ENCODE measurements around the gene SHISAL1. TPM values are rescaled to one million over a fixed set of nuclear protein-coding genes. Genes with fewer than 3 reads are reported as not detected.

Gene SHISAL1
- total RNA-seq, 3 donors from 2014 or later: 0.32 to 1.2 (median 0.33) TPM

DNA sequence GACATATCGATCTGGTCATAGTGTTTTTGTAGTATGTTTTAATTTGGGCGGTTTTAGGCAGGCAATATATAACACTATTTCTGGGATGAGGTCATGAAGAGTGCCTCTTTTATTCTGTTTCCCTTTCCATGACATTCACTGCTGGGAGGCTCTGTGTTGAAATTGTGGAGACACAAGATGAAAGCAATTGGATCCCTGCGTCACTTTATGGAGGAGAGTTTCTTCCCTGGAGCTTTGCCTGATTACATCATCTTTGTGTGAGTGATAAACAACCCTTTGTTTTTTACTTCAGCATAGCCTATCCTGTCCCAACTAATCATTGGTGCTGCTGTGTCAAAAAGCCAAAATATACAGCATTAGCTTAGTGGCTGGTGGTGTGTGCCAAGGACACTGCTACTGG lies 83.4 kb downstream of the SHISAL1 start:
- H3K27me3 ChIP-seq: peaks cover 0 to 12% of the 10 kb centered on the region in 2 donors
- intact Hi-C loops (cut with DNase I; ENCODE audit: low total_unique reads): no loop called here
- no peak for TF ChIP-seq POLR2A (IDR thresholded peaks at IDR 0.05)
- TF ChIP-seq, protein P1, sequence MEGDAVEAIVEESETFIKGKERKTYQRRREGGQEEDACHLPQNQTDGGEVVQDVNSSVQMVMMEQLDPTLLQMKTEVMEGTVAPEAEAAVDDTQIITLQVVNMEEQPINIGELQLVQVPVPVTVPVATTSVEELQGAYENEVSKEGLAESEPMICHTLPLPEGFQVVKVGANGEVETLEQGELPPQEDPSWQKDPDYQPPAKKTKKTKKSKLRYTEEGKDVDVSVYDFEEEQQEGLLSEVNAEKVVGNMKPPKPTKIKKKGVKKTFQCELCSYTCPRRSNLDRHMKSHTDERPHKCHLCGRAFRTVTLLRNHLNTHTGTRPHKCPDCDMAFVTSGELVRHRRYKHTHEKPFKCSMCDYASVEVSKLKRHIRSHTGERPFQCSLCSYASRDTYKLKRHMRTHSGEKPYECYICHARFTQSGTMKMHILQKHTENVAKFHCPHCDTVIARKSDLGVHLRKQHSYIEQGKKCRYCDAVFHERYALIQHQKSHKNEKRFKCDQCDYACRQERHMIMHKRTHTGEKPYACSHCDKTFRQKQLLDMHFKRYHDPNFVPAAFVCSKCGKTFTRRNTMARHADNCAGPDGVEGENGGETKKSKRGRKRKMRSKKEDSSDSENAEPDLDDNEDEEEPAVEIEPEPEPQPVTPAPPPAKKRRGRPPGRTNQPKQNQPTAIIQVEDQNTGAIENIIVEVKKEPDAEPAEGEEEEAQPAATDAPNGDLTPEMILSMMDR (IDR thresholded peaks at IDR 0.05): no peak
- TF ChIP-seq POLR2AphosphoS5 (IDR thresholded peaks at IDR 0.05): no peak
- no peaks in the 10 kb centered on the region for H3K36me3 ChIP-seq
- no peak overlapping the region for H3K27ac ChIP-seq
- H3K4me1 ChIP-seq: no peaks in the 10 kb centered on the region
- peaks cover 12 to 27% of the 10 kb centered on the region in 2 donors for H3K9me3 ChIP-seq
- DNase-seq (ENCODE audit: low spot score in 2 of 2): no peak
- no peak overlapping the region for H3K4me3 ChIP-seq

DNA sequence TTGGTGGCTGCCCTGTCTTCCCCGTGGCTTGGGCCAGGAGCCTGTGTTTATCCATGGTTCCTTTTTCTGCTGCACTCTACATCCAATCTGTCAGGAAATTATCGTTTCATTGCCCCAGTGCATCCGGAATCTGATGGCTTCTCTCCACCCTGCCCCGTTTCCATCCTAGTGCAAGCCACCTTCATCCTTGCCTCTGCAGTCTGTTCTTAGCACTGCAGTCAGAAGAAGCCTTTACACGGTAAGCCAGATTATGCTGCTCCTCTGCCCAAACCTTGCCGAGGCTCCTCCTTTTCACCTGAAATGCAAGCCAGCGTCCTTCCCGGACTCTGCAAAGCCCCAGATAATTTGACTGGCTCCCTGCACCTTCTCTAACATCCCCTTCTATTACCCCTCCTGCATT lies 86.9 kb downstream of the SHISAL1 start:
- H3K36me3 ChIP-seq: no peaks in the 10 kb centered on the region
- no peaks in the 10 kb centered on the region for H3K4me1 ChIP-seq
- TF ChIP-seq POLR2AphosphoS5 (IDR thresholded peaks at IDR 0.05) (no peak), POLR2A (IDR thresholded peaks at IDR 0.05) (no peak)
- TF ChIP-seq, protein P1 (IDR thresholded peaks at IDR 0.05): no peak
- H3K27ac ChIP-seq: no peak overlapping the region
- H3K27me3 ChIP-seq: peaks cover 0 to 25% of the 10 kb centered on the region in 2 donors
- H3K4me3 ChIP-seq: no peak overlapping the region
- intact Hi-C loops (cut with DNase I; ENCODE audit: low total_unique reads): no loop called here
- H3K9me3 ChIP-seq: peaks cover 12 to 32% of the 10 kb centered on the region in 2 donors
- no peak for DNase-seq (ENCODE audit: low spot score in 2 of 2)

DNA sequence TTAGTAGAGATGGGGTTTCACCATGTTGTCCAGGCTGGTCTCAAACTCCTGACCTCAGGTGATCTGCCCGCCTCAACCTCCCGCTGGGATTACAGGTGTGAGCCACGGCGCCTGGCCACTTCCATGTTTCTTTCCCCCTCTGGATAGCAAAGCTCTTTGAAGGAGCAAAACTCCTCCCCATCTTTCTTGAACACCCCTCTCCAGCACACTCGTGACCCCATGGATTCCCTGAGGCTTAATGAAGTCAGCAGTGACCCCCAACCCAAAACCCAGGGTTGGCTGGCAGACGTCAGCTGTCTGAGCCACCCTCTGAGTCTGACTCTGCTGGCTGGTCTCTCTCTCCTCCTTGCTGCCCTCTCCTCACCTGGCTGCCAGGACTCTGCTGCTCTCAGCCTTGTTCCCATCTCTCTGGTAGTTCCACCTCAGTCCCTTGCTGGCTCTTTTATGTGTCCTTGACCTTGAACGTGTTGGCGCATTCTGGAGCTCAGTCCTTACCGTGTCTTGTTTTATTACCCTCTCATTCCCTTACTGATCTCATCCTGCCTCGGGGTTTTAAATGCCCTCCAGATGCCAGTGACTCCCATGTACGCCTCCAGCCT lies 87.6 kb downstream of the SHISAL1 start:
- no peak for DNase-seq (ENCODE audit: low spot score in 2 of 2)
- H3K4me3 ChIP-seq: no peak overlapping the region
- no peaks in the 10 kb centered on the region for H3K4me1 ChIP-seq
- H3K27ac ChIP-seq: no peak overlapping the region
- no peaks in the 10 kb centered on the region for H3K36me3 ChIP-seq
- intact Hi-C loops (cut with DNase I; ENCODE audit: low total_unique reads): no loop called here
- H3K27me3 ChIP-seq: peaks cover 0 to 26% of the 10 kb centered on the region in 2 donors
- TF ChIP-seq, protein P1 (IDR thresholded peaks at IDR 0.05): no peak
- TF ChIP-seq POLR2A (IDR thresholded peaks at IDR 0.05) (no peak), POLR2AphosphoS5 (IDR thresholded peaks at IDR 0.05) (no peak)
- H3K9me3 ChIP-seq: peaks cover 12 to 32% of the 10 kb centered on the region in 2 donors

DNA sequence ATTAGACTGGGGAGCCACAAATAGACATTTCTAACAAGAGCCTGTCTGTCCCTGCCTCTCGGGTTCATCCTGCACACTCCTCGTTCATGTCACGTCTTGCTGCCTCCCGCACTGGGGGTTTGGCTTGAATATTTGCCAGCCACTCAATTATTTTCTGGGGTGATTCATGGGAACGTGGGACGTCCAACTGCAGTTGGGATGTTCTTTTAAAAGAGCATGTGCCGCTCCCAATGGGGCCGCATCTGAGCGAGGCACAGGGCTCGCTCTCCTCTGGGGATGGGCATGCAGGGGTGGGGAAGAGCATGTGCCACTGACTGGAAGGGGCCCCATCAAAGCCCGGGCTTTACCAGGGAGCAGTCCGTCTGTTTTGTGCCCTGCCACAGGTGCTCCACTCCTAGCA lies 88.6 kb downstream of the SHISAL1 start:
- TF ChIP-seq POLR2A (IDR thresholded peaks at IDR 0.05): no peak
- TF ChIP-seq POLR2AphosphoS5 (IDR thresholded peaks at IDR 0.05): no peak
- TF ChIP-seq, protein P1 (IDR thresholded peaks at IDR 0.05): no peak
- Histone ChIP-seq H3K27me3 (peaks cover 0 to 26% of the 10 kb centered on the region in 2 donors), H3K9me3 (peaks cover 3 to 24% of the 10 kb centered on the region in 2 donors), H3K27ac (no peak overlapping the region), H3K36me3 (no peaks in the 10 kb centered on the region), H3K4me3 (no peak overlapping the region), H3K4me1 (no peaks in the 10 kb centered on the region)
- DNase-seq (ENCODE audit: low spot score in 2 of 2): peak in 1 of 2 donors; percentile 11
- intact Hi-C loops (cut with DNase I; ENCODE audit: low total_unique reads): no loop called here

DNA sequence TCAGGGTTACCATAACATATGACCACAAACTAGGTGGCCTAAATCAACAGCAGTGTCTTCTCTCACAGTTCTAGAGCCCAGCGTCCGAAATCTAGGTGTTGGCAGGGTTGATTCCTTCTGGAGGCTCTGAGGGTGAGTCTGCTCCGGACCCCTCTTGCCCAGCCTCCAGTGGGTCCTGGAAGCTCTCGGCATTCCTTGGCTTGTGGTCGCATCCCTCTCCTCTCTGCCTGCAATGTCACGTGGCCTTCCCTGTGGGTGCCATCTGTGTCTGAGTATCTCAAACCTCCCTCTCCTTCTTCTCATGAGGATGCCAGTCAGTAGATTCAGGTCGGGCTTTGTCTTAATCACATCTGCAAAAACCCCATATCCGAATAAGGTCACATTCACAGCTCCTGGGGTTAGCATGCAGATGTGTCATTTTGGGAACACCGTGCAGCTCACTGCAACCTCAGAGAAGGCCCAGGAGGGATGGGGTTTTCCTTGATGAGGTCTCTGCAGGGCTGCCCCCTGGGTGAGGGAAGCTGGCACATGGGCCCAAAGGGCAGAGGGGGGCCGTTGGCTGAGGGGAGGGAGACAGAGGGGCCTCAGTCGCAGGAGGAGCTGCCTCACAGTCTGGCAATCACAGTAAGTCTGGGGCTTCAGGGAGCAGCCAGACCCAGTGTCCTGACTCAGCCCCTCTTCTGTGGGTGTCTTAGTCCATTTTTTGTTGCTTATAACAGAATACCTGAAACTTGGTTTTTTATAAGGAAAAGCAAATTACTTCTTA lies 90.9 kb downstream of the SHISAL1 start:
- H3K4me1 ChIP-seq: no peaks in the 10 kb centered on the region
- peaks cover 0 to 26% of the 10 kb centered on the region in 2 donors for H3K27me3 ChIP-seq
- DNase-seq (ENCODE audit: low spot score in 2 of 2): no peak
- intact Hi-C loops (cut with DNase I; ENCODE audit: low total_unique reads): no loop called here
- no peaks in the 10 kb centered on the region for H3K36me3 ChIP-seq
- no peak overlapping the region for H3K4me3 ChIP-seq
- no peak overlapping the region for H3K27ac ChIP-seq
- TF ChIP-seq POLR2A (IDR thresholded peaks at IDR 0.05) (no peak), POLR2AphosphoS5 (IDR thresholded peaks at IDR 0.05) (no peak)
- TF ChIP-seq, protein P1 (IDR thresholded peaks at IDR 0.05): no peak
- H3K9me3 ChIP-seq: peaks cover 0 to 5% of the 10 kb centered on the region in 2 donors
